Kidney glomerular epithelial cell (primary cell): Measurements from ENCODE around the gene ARL4C.

Source experiments
- DNase-seq: peaks from one replicate; lab custom pipeline; 2025; lab: John Stamatoyannopoulos, UW

ARL4C gene

GRCh38 chr2:234496835-234497593 is at the start of gene ARL4C:
Gene ARL4C, minus strand, starts transcription at chr2:234497081. Its CDS starts 495 bp downstream, at chr2:234496586.
- peak; percentile 61 for DNase-seq

GRCh38 chr2:234544659-234545611 is 48.1 kb upstream of the ARL4C start:
- DNase-seq: peak; percentile 31

GRCh38 chr2:234542742-234543141 is 45.9 kb upstream of the ARL4C start:
- DNase-seq: no peak

GRCh38 chr2:234537929-234538328 is 41.0 kb upstream of the ARL4C start:
- DNase-seq: no peak

- no peak for DNase-seq
Measured at GRCh38 chr2:234536178-234536965, 39.5 kb upstream of the ARL4C start.

GRCh38 chr2:234535464-234535863 is 38.6 kb upstream of the ARL4C start:
- no peak for DNase-seq

- no peak for DNase-seq
Measured at GRCh38 chr2:234534515-234534914, 37.6 kb upstream of the ARL4C start.

GRCh38 chr2:234533626-234534025 is 36.7 kb upstream of the ARL4C start:
- no peak for DNase-seq

GRCh38 chr2:234528410-234529148 is 31.7 kb upstream of the ARL4C start:
- DNase-seq: no peak

- DNase-seq: no peak
Measured at GRCh38 chr2:234526711-234527110, 29.8 kb upstream of the ARL4C start.

GRCh38 chr2:234521536-234521935 is 24.7 kb upstream of the ARL4C start:
- no peak for DNase-seq

- DNase-seq: no peak
Measured at GRCh38 chr2:234518986-234519642, 22.2 kb upstream of the ARL4C start.

- no peak for DNase-seq
Measured at GRCh38 chr2:234517971-234518370, 21.1 kb upstream of the ARL4C start.

- no peak for DNase-seq
Measured at GRCh38 chr2:234514873-234515638, 18.2 kb upstream of the ARL4C start.

GRCh38 chr2:234514099-234514498 is 17.2 kb upstream of the ARL4C start:
- no peak for DNase-seq

GRCh38 chr2:234512884-234513669 is 16.2 kb upstream of the ARL4C start:
- DNase-seq: no peak

GRCh38 chr2:234502919-234503285 is 6.0 kb upstream of the ARL4C start:
- no peak for DNase-seq

GRCh38 chr2:234502285-234502918 is 5.5 kb upstream of the ARL4C start:
- peak; percentile 79 for DNase-seq
